GM10248 (cell line): ENCODE data around the gene IDH3A.

Experiments
- CTCF ChIA-PET: fragments of 300-600 bp; sonication (Branson Sonifier 250); formaldehyde crosslinking; extraction: SDS; loops from one replicate; lab custom pipeline; 2021; ENCODE audit warnings: antibody characterized with exemption; lab: Yijun Ruan, JAX
- POLR2A ChIA-PET: fragments of 350-650 bp; sonication (Branson Sonifier 250); formaldehyde crosslinking; extraction: SDS; loops from one replicate; lab custom pipeline; 2020; ENCODE audit warnings: antibody characterized with exemption; lab: Yijun Ruan, JAX
- DNase-seq: peaks from one replicate; pipeline ENCODE4 v3.0.0; 2012; ENCODE audit errors: extremely low spot score
- TF ChIP-seq, protein P1 (sequence below): IDR thresholded peaks from 2 replicates; pipeline ENCODE4 v1.5.1; 2012; ENCODE audit warnings: mild to moderate bottlenecking, low read depth; ENCODE audit errors: extremely low read depth, missing control alignments, control extremely low read depth

Gene IDH3A

GRCh38 chr15:78210349-78210717 lies 61.2 kb downstream of the IDH3A start:
- DNase-seq: no peak
- POLR2A ChIA-PET: no interaction called here

DNA sequence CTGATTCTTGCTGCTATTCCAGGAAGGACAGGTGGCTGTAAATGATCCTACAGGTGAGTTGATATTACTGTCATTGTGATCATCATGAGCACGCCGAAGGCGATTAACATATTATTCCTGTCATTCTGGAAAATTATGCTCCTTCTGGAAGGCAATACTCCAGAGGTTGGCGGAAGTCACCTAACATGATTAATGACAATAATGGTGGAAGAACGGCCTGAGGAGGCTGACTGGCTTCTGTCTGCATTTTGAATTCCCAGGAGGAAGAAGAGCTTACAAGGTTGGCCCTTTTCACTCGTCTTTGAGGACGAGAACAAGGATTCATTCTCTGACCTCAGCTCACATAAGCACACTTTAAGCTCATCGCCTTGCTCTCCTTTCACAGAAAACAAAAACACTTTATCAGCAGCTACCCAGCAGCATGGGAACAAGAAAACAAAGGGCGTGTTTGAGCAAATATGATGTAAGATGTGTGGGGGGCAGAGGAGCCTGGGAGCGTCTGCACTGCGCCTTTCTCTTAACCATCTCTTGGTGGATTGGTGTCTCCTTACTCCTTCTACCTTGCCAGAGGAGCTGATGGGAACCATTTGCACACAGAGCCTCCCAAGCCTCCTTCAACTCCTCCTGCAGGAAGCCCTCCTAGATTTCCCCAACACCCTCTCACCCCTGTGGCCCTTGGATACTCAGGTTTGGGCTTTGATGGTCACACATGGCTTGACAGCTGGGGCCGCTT lies 62.2 kb downstream of the IDH3A start:
- POLR2A ChIA-PET: no interaction called here
- CTCF ChIA-PET: interaction anchor here (0.9 to 4.2 kb wide), 9 partner anchors 13 to 99 kb away, joined by 3 to 20 read pairs (median 3); partner anchors contain the start of gene CIB2
- TF ChIP-seq, protein P1, sequence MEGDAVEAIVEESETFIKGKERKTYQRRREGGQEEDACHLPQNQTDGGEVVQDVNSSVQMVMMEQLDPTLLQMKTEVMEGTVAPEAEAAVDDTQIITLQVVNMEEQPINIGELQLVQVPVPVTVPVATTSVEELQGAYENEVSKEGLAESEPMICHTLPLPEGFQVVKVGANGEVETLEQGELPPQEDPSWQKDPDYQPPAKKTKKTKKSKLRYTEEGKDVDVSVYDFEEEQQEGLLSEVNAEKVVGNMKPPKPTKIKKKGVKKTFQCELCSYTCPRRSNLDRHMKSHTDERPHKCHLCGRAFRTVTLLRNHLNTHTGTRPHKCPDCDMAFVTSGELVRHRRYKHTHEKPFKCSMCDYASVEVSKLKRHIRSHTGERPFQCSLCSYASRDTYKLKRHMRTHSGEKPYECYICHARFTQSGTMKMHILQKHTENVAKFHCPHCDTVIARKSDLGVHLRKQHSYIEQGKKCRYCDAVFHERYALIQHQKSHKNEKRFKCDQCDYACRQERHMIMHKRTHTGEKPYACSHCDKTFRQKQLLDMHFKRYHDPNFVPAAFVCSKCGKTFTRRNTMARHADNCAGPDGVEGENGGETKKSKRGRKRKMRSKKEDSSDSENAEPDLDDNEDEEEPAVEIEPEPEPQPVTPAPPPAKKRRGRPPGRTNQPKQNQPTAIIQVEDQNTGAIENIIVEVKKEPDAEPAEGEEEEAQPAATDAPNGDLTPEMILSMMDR: no peak
- DNase-seq: no peak

More at GRCh38 chr15:78210349-78210717, 61.2 kb downstream of the IDH3A start:
- TF ChIP-seq, protein P1: no peak
- CTCF ChIA-PET: interaction anchor here (1.0 to 4.2 kb wide), 3 partner anchors 31 to 96 kb away, joined by 3 to 20 read pairs (median 10); partner anchors contain the start of gene CIB2

- ChIA-PET CTCF (interaction anchor here (0.9 to 4.2 kb wide), 10 partner anchors 13 to 99 kb away, joined by 3 to 20 read pairs (median 3); partner anchors contain the start of gene CIB2), POLR2A (no interaction called here)
- no peak for DNase-seq
- TF ChIP-seq, protein P1: no peak
These were observed 62.8 kb downstream of the IDH3A start for GRCh38 chr15:78212008-78212407.

DNA sequence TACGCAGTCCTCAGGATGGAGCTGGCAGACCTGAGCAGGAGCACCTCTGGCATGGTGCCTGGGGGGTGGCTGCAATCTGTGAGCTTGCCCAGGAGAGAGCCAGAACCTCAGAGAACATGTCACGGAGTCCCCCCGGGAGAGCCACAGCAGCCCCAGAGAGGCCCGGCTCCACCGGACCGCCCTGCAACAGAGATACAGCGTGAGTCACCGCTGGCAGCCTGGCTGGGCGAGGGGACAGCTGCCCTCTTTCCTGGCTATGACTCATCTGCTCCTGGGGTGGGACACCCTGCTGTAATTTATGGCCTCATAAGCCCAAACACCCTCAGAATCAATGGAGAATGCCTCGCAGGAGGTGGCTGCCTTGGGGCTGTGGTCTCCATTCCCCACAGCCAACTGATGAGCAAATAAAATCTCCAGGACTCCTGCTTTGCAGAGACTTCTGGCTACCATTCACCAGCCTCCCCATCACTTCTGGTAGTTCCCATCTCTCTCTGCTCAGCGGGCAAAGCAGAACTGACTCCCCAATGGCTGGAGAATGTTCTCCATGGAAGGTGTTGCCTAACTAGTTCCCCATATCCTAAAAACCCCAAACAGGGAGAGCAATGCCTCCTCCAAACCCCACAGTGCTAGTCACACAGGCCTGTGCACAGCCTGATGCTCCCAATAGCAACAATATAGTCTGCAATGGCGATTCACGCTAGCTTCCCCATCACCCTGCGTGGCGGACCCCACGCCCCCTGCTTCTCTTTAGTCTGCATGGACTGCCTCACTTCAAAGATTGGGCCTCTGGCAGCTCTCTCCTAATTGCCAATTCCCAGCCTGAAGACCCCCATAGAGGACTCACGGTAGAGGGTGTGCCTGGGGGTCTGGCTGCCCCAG lies 63.6 kb downstream of the IDH3A start:
- no peak for DNase-seq
- POLR2A ChIA-PET: no interaction called here
- TF ChIP-seq, protein P1: no peak
- CTCF ChIA-PET: interaction anchor here (1.0 to 4.2 kb wide), 7 partner anchors 16 to 104 kb away, joined by 3 to 20 read pairs (median 9); partner anchors contain the start of gene CIB2

- CTCF ChIA-PET: interaction anchor here (1.4 to 2.9 kb wide), 4 partner anchors 18 to 210 kb away, joined by 3 to 10 read pairs (median 8); partner anchors contain the start of gene CIB2
- POLR2A ChIA-PET: no interaction called here
- no peak for DNase-seq
- TF ChIP-seq, protein P1: no peak
These were observed 64.2 kb downstream of the IDH3A start for GRCh38 chr15:78213425-78213750.

DNA sequence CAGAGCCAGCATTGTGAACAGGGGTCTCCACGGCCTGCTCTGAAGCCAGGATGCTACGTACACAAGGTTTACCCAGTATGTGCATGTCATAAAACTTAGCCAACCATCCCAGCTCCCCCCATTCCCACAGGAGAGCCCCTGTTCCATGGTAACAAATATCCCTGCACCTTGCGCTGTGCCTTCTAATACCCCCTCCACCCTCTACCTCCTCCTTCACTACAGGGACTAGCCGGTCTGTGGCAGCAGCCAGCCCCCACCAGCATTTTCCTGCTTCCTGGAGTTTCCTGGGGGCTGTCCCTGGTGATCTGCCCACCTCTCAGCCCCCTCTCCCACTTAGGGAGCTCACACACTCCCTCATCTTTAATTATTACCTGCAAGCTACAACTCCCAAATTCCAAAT lies 64.8 kb downstream of the IDH3A start:
- TF ChIP-seq, protein P1: no peak
- ChIA-PET CTCF (interaction anchor here (1.0 to 2.2 kb wide), 4 partner anchors 18 to 209 kb away, joined by 3 to 9 read pairs (median 4); no protein-coding TSS in a partner anchor), POLR2A (no interaction called here)
- DNase-seq: no peak
